ENCODE results near the gene PTGFRN.
"Not testable (repeated sequence)": the region's sequence is repeated elsewhere in the genome, so short reads cannot be mapped to it uniquely, and the experiment has no call there.

Gene PTGFRN

DNA sequence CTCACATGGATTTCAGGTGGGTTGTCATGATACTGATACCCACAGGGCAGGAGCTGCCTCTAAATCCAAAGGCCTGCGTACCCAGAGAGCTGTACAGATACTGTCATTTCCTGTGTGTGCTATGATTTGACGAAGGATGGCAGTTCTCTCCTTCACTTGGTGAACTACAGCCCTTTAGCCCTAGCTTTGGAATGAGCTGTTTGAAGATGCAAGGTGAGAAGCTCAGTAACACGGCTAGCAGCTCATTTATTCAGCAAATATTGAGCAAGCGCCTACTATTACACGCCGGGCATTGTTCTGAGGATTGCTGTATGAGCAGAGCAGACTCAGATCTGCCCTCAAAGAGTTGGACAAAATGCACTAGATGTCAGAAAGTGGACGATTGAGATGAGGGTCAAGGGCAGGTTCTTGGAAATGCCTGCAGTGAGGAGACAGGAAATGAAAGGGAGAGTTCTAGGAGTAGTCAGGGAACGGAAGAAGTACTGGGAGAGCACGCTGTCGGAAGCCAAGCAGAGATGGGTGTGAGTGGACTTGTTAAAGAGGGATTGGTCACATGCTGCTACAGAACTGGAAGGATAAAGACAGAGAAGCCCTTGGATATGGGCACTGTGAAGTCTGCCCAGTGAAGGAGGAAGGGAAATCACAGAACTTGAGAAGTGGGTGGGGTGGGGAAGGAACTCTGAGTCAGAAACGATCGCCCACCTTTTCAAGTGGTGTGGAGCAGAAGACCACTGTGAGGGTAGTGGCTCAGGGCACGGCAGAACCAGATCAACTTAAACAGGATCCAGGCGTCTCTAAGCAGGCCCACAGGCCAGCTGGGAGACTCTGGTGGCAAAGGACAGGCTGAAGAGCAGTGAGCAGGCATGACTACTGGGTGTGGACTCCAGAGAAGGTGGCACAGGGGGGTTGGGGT is 7.1 kb downstream of the PTGFRN start:
- no peak for FAIRE-seq

DNA sequence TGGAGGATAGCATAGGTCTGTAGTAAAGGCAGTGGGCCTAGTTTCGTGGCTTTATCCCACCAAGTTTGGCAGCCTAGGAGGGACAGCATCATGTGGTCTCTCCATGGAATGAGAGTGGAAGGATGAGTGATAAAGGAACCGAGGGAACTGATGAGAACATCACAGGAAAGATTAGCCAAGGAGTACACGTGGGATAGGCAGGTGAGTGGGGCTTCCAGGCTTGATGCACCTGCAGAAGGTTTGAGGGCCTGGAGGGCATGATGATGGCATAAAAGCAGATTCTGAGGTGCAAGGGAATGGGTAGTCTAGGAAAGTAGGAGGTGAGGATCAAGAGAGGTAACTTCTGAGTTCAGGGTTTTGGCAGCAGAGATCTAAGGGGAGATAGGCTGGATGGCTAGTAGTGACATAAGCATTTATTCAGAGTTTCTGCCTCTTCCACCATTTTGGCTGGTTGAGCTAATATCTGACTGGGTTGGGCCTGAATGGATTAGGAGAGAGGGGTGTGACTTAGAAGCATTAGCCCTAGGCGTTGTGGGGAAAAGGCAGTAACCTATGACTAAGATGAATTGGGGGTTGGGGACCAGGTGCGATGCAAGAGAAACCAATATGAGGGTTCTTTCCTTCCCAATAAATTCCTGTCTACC is 9.1 kb downstream of the PTGFRN start:
- no peak for FAIRE-seq

GRCh38 chr1:116919802-116920201 is 10.1 kb downstream of the PTGFRN start:
- no peak for FAIRE-seq

DNA sequence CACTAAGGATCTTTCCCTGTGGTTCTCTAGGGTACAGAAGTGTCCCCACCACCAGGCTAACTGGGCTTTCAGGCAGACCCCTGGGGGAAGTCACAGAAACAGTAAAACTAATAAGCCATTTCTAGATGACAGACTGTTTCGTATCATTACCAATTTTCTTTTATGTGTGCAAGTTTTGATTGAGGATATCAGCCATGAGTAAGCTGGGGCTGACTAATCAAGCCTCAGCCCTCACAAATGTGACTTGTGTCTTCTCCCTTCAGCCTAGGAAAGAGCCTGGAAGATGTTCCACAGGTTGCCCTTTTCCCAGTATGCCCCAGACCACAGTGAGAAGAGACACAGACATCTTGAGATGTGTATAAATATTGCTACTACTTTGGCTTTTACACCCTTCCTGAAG is 10.5 kb downstream of the PTGFRN start:
- FAIRE-seq = no peak

DNA sequence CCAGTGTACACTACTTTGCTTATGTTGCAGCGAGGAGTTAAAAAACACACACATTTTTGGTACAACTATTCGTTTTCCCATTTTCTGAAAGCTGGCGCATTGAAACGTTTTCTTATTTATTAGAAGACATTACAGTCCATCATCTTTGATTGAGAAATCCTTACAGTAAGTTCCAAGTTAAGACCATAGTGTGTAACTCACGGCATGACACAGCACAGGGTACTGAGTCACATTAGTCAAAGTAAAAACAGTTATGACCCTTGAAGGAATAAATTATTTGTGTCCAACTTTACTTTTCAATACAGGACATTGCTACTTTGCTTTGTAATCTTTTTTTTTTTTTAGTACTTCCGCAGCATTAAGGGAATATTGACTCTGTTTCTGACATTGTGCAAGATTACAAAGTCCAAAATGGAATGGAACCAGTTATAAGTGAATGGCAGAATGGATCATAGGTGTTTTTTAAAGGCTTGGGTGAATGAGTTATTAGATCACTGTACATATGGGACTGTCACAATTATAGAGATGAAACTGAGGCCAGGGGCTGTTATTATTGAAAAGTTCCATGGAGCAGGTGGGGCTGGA is 11.7 kb downstream of the PTGFRN start:
- FAIRE-seq = no peak

DNA sequence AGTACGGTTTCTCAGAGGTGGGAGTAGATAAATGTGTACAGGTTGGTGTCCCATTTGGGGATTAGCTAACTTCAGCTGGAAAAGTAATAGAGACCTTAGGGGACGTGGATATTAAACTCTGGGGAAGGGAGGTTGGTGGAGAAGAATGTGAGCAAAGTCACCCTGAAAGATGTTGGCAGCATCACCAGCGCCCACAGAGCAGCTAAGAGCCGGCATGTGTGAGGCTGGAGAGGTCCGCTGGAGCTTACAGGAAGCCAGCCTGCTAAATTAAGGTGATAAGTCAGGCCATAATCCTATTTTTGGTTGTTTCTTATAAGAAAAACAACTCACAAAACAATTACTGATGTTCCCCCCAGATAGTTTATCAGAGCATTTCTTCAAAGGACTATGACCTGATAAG is 12.2 kb downstream of the PTGFRN start:
- no peak for FAIRE-seq

DNA sequence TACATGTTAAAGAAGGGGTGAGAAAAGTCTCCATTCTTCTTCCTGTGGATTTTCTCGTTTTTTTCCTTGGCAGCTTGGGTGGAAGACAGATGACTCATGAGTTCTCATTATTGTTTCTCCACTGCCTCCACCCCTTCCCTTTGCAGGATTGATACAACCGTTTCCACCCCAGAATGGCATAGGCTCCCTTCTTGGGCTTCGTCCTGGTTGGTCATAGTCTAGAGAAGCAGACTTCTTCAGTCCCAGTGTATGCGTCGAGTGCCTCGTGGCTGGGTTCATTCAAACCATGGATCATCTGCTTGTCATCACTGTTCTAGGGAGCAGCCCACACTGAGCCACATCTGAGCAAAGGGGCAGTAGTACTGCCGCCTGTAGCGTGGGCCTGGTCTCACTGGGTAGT is 13.7 kb downstream of the PTGFRN start:
- FAIRE-seq = no peak

DNA sequence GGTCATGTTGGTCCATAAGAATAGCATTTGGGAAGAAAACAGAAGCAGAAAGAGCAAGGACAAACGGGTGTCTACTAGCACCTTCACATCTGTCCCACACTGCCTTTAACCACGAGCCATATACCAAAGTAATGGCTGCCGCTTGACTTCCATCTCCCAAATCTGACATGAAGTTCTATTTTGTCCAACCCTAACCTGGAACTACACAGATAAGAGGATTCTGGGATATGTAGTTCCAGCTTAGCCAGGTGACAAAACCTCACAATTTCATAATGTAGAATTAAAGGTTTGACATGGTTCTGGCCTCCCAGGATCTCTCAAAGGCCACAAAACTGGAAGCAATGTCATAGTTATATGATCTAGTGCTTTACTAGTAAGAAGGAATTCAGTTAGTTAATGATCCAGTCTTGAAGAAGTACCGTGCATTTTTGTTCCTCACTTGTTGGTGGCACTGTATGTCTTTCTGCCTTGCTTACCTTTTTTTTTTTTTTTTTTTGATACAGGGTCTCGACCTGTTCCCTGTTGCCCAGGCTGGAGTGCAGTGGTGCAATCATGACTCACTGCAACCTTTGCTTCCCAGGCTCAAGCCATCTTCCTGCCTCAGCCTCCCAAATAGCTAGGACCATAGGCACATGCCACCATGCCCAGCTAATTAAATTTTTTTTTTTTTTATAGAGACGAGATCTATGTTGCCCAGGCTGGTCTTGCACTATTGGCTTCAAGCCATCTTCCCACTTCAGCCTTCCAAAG is 17.5 kb downstream of the PTGFRN start:
- no peak for FAIRE-seq

- FAIRE-seq = no peak
These were observed 20.4 kb downstream of the PTGFRN start for GRCh38 chr1:116929961-116930592.

DNA sequence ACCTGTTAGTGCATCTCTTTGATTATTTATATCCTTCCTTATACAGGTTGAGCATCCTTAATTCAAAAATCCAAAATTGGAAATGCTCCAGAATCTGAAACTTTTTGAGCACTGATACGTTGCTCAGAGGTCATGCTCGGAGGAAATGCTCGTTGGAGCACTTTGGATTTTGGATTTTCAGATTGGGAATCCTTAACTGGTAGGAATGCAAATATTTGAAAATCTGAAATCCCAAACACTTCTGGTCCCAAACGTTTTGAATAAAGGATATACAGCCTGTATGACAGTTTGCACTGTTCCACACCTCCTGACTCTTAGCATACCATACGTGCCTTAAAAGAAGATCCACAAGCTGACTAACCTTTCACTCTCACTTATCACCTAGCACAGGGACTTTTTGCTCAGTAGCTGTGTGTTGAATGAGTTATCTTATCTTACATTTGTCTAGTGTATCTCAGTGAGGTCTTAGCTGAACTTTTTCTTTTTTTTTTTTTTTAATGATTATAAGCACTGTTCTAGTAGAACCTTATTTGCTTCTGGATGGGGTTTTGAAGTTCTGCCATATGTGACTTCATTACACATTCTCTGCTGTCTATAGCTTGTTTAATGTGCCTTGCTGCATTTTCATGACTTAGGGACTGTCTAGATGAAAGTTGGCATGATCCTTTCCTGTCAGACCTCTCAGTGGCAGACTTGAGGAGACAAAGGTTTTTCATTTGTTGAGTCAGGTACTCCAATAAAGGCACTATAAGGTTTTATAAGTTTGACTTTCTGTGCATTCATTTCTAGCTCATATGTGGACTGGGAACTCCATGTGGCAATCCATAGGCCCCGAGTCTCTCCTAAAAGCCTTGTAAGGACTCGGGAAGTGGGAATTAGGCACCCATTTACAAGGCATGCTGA is 21.6 kb downstream of the PTGFRN start:
- no peak for FAIRE-seq

- FAIRE-seq = no peak
These were observed 24.1 kb downstream of the PTGFRN start for GRCh38 chr1:116933606-116934515.

GRCh38 chr1:116934586-116935207 is 25.0 kb downstream of the PTGFRN start:
- FAIRE-seq = no peak

GRCh38 chr1:116938216-116938615 is 28.5 kb downstream of the PTGFRN start:
- FAIRE-seq = no peak

DNA sequence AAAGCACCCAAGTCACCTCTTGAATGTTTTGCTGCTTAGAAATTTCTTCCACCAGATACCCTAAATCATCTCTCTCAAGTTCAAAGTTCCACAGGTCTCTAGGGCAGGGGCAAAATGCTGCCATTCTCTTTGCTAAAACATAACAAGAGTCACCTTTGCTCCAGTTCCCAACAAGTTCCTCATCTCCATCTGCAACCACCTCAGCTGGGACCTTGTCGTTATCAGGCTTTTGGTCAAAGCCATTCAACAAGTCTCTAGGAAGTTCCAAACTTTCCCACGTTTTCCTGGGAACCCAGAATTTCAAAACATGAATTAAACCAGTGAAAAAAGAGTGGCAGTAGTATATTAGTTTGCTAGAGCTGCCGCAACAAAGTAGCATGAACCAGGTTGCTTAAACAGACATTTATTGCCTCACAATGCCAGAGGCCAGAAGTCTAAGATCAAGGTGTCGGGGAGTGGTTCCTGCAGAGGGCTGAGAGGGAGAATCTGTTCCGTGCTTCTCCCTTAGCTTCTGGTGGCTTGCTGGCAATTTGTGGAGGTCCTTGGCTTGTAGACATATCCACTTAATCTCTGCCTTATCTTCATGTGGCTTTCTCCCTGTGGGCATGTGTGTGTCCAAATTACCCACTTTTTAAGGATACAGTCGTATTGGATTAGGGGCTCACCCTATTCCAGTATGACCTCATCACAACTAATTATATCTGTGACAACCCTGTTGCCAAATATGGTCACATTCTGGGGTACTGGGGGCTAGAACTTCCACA is 30.2 kb downstream of the PTGFRN start:
- not testable (repeated sequence) for FAIRE-seq

DNA sequence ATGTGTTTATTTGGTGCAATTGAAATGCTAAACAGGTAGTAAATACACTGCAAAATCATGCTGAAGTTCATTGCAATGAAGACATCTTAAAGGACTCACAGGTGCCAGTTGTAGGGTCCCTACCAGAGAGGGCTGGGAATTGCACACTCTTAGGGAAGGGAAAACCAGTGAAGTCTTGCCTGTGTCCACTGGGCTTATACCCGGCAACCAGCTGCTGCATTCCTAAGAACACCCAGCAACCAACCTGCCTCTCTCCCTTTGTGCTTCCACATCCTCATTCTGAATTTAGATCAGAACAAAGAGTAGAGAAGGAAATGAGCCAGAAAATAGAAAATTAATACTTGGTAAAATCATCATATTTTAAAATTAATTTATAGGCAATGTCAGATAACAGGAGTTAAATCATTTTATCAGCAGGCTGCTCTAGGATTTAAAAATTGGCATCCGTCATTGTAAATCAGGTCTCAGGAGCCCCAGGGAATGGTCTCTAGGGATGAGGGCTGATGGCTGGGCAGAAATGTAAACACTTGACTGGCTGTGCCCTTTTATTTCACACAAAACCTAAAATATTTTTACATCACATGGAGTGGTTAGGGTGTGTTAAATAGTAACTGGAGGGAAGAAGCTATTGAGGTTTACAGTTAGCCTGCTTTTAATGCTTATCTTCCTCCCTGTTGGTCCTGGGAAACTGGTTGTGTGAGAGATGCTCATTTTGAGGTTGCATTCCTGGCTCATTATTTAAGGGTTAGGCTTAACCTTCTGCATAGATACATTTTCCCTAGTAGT is 31.3 kb downstream of the PTGFRN start:
- FAIRE-seq = no peak

DNA sequence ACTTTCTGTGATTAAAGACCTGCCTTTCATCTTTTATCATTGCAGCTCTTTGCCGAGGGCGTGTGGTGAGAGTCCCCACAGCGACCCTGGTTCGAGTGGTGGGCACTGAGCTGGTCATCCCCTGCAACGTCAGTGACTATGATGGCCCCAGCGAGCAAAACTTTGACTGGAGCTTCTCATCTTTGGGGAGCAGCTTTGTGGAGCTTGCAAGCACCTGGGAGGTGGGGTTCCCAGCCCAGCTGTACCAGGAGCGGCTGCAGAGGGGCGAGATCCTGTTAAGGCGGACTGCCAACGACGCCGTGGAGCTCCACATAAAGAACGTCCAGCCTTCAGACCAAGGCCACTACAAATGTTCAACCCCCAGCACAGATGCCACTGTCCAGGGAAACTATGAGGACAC is 32.0 kb downstream of the PTGFRN start:
- FAIRE-seq = no peak

DNA sequence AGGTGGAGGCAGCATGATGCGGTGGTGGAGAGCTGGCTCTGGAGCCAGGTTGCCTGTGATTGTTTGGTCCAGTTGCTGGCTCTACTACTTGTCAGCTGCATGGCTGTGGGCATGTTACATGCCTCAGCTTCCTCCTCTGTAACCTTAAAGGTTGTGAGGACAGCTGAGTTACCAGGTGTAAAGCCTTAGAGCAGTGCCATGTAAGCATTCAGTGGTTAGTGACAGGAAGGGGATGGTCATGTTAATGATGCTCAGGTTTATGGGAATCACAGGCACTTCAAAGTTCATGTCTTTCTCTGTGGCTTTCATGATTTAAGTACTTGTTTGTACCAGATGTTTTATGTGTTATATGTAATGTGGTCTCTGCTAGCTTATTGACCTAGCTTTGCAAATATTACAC is 32.6 kb downstream of the PTGFRN start:
- no peak for FAIRE-seq

DNA sequence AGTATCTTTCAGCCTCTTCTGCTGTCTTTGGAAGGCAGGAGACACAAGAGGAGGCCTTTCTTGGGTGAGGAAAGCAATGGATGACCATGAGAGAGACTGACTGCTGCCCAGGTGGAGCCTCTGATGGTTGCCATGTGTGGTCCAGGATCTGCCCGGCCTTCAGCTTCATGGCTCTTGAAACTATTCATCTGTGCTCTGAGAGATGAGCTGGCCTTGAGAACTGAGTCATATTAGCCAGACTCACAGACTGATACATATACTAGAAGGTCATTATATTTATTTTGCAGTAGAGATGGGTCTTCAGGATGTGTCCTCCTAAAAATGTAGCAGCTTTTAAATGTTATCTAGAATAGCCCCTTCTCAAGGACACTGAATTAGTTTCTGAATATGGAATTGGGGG is 33.7 kb downstream of the PTGFRN start:
- FAIRE-seq = no peak

Data from A204.1 (cell line).